ENCODE data around the gene CRYBA2. TPM values are rescaled to one million over a fixed set of nuclear protein-coding genes. Genes with fewer than 3 reads are reported as not detected.

CRYBA2 gene
- total RNA-seq, 2 donors from 2014 or later, result not detected

DNA sequence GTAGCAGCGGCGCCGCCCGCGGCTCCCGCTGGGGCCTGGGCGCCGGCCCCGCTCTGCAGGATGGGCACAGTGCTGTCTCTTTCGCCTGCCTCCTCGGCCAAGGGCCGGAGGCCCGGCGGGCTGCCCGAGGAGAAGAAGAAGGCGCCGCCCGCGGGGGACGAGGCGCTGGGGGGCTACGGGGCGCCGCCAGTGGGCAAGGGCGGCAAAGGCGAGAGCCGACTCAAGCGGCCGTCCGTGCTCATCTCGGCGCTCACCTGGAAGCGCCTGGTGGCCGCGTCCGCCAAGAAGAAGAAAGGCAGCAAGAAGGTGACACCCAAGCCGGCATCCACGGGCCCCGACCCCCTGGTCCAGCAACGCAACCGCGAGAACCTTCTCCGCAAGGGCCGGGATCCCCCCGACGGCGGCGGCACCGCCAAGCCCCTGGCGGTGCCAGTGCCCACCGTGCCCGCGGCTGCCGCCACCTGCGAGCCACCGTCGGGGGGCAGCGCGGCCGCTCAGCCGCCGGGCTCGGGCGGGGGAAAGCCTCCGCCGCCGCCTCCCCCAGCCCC lies 33.4 kb downstream of the CRYBA2 start:
- Mint-ChIP-seq H3K4me3 (peak overlapping the region; percentile 32 to 75), H3K36me3 (ENCODE audit: insufficient read depth in 2 of 2) (peaks cover 0 to 4% of the 10 kb centered on the region in 2 donors), H3K9me3 (no peaks in the 10 kb centered on the region), H3K27ac (no peak overlapping the region), H3K27me3 (ENCODE audit: low read depth) (peaks cover 85% of the 10 kb centered on the region), H3K4me1 (ENCODE audit: low read depth) (peaks cover 18% of the 10 kb centered on the region)
- ATAC-seq (replicated peaks in 1 of 2), result peak; percentile 10 to 18
- no peak for DNase-seq

DNA sequence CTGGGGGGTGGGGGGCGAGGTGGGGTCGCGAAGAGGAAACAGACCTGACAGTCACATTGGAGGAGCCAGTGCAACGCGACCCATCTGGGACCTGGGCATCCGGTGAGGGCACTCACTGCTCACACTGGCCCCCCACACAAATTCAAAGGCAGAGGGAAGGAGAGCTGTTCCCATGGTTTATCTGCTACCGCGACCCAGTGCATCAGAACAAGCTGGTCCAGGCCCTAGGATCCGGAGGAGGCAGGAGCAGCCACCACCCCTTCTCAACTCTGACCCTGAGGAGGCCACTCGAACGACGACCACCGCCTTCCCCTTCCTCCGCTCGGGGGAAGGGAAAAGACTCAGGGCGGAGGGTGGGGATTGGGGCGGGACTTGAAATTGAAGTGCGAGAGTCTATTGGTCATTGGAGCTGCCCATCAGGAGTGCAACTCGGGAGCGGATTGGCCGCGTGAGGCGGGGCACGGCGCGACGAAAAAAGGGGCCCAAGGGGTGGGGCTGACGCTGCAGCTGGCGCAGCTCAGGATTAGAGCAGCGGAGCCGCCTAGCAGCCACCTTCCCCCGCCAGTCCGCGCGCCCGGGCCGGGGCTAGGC lies 34.0 kb downstream of the CRYBA2 start, which contains the start of gene CDK5R2:
Gene CDK5R2 (plus strand): TSS at position 526 of the 591 bp plus-strand sequence. CDS start 155 bp downstream, outside the sequence.
- H3K27ac Mint-ChIP-seq, result no peak within 1 kb of the TSS
- DNase-seq, result peak; percentile 84 to 88
- peaks cover 84% of the 10 kb centered on the region for H3K27me3 Mint-ChIP-seq (ENCODE audit: low read depth)
- H3K4me1 Mint-ChIP-seq (ENCODE audit: low read depth), result peaks cover 18% of the 10 kb centered on the region
- no peaks in the 10 kb centered on the region for H3K9me3 Mint-ChIP-seq
- ATAC-seq (replicated peaks in 1 of 2), result peak; percentile 96 to 98
- H3K36me3 Mint-ChIP-seq (ENCODE audit: insufficient read depth in 2 of 2), result peaks cover 0 to 4% of the 10 kb centered on the region in 2 donors
- peak within 1 kb of the TSS; percentile 70 to 75 for H3K4me3 Mint-ChIP-seq

DNA sequence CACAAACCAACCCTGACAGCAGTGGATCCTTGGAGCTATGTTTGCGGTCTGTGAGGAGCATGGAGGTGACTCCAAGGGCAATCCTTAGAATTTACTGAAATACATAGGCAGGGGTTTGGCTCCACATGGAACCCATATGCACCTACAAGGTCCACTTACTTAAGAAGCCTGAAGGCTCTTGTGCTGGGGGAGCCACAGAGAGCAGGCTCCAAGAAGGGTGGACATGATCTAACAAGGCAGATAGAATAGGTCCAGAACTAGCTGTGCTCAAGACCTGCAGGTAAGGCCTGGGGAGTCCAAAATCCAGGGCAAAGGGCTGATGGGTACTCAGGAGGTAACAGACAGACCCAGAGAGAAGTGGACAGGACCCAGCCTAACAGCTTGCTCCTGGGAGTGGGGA lies 34.9 kb downstream of the CRYBA2 start:
- Mint-ChIP-seq H3K27me3 (ENCODE audit: low read depth) (peaks cover 75% of the 10 kb centered on the region), H3K4me1 (ENCODE audit: low read depth) (peaks cover 18% of the 10 kb centered on the region), H3K36me3 (ENCODE audit: insufficient read depth in 2 of 2) (peaks cover 0 to 4% of the 10 kb centered on the region in 2 donors), H3K9me3 (no peaks in the 10 kb centered on the region), H3K27ac (no peak overlapping the region), H3K4me3 (no peak overlapping the region)
- DNase-seq (no peak), ATAC-seq (replicated peaks in 1 of 2) (no peak)

GRCh38 chr2:218957671-218958070 lies 35.6 kb downstream of the CRYBA2 start:
- peaks cover 68% of the 10 kb centered on the region for H3K27me3 Mint-ChIP-seq (ENCODE audit: low read depth)
- H3K4me1 Mint-ChIP-seq (ENCODE audit: low read depth), result peaks cover 17% of the 10 kb centered on the region
- H3K9me3 Mint-ChIP-seq, result no peaks in the 10 kb centered on the region
- no peak overlapping the region for H3K4me3 Mint-ChIP-seq
- H3K36me3 Mint-ChIP-seq (ENCODE audit: insufficient read depth in 2 of 2), result peaks cover 0 to 4% of the 10 kb centered on the region in 2 donors
- no peak overlapping the region for H3K27ac Mint-ChIP-seq
- ATAC-seq (replicated peaks in 1 of 2) (no peak), DNase-seq (no peak)

DNA sequence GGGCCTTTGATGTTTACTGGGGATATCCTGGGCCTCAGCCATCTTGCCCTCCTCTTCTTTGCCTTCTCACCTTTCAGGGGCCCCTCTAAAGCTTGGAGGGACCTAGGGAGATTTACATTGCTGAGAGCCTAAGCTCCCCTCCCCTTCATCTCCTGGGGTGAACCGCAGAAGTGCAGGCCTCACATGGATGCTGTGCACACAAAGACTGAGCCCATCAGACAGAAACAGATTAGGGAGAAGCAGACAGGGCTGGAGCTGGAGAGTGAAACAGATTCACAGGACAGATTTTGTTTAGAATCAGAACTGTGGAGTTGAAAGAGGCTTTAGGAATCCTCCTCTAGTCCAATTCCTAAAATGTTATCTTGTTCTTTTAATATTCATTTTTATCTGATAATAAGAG lies 37.2 kb downstream of the CRYBA2 start:
- Mint-ChIP-seq H3K36me3 (ENCODE audit: insufficient read depth in 2 of 2) (peaks cover 0 to under 1% of the 10 kb centered on the region in 2 donors), H3K27ac (no peak overlapping the region), H3K27me3 (ENCODE audit: low read depth) (peaks cover 54% of the 10 kb centered on the region), H3K4me3 (no peak overlapping the region), H3K4me1 (ENCODE audit: low read depth) (peaks cover 7% of the 10 kb centered on the region), H3K9me3 (no peaks in the 10 kb centered on the region)
- DNase-seq (no peak), ATAC-seq (replicated peaks in 1 of 2) (no peak)

DNA sequence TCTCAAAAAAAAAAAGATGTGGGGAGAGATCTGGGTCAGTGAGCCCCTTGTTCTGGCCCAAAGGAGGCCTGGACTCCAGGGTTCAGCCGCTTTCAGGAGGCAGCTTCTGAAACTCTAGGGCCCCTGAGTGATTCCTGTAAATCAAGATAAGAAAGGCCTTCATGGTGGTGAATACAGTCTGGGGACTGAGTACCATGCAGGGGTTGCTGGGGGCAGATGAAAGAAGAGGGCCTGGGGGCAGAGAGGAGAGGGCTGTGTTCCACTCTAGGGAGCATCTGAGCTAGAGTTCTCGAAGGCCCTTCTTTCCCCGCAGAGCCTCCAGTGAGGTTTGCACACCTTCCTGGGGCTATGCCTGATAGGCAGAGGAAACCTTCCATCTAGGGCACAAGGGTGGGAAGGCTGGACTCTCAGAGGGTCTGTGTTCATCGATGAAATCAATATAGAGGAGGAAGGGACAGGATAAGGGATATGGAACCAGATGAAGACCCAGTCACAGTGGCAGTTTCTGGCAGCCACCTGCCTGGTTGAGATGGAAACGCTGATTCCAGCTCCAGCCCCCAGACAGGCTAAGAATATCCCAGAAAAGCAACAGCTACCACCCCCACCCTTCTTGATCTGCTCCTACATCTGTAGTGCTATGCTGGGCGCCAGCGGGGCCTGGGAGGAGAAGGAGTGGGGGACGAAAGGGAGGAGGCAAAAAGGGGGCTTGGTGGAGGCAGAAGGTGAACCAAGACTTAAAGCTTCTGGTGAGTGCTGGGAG lies 38.5 kb downstream of the CRYBA2 start:
- Mint-ChIP-seq H3K27me3 (ENCODE audit: low read depth) (peaks cover 51% of the 10 kb centered on the region), H3K27ac (no peak overlapping the region), H3K4me3 (no peak overlapping the region)

GRCh38 chr2:218953366-218953954 lies 39.8 kb downstream of the CRYBA2 start:
- ATAC-seq (replicated peaks in 1 of 2), result no peak
- no peaks in the 10 kb centered on the region for H3K4me1 Mint-ChIP-seq (ENCODE audit: low read depth)

More for the DNA sequence above, 38.5 kb downstream of the CRYBA2 start:
- peaks cover 4% of the 10 kb centered on the region for H3K4me1 Mint-ChIP-seq (ENCODE audit: low read depth)
- no peaks in the 10 kb centered on the region for H3K36me3 Mint-ChIP-seq (ENCODE audit: insufficient read depth in 2 of 2)
- no peak for ATAC-seq (replicated peaks in 1 of 2)
- no peaks in the 10 kb centered on the region for H3K9me3 Mint-ChIP-seq
- no peak for DNase-seq

DNA sequence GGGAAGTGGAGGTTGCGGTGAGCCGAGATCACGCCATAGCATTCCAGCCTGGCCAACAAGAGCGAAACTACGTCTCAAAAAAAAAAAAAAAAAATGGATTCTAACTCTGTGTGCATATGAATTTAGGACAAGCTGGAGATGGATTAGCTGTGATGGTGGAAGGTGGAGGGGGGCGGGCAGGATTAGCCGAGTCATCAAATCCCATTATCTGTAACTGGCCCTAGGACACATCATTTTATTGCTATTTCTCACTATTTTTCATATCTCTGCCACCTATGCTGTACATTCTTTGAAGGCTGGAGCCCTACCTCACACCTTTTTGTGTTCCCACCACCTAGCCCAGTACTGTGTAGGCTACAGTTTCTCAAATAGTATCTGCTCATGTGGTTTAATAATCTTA lies 41.1 kb downstream of the CRYBA2 start:
- H3K4me3 Mint-ChIP-seq, result no peak overlapping the region
- no peaks in the 10 kb centered on the region for H3K9me3 Mint-ChIP-seq
- no peaks in the 10 kb centered on the region for H3K4me1 Mint-ChIP-seq (ENCODE audit: low read depth)
- H3K27ac Mint-ChIP-seq, result no peak overlapping the region
- no peaks in the 10 kb centered on the region for H3K36me3 Mint-ChIP-seq (ENCODE audit: insufficient read depth in 2 of 2)
- ATAC-seq (replicated peaks in 1 of 2), result no peak
- no peak for DNase-seq
- H3K27me3 Mint-ChIP-seq (ENCODE audit: low read depth), result peaks cover 28% of the 10 kb centered on the region

More at GRCh38 chr2:218953366-218953954, 39.8 kb downstream of the CRYBA2 start:
- H3K4me3 Mint-ChIP-seq, result no peak overlapping the region
- H3K36me3 Mint-ChIP-seq (ENCODE audit: insufficient read depth in 2 of 2), result no peaks in the 10 kb centered on the region
- H3K27ac Mint-ChIP-seq, result no peak overlapping the region
- no peaks in the 10 kb centered on the region for H3K9me3 Mint-ChIP-seq
- peaks cover 41% of the 10 kb centered on the region for H3K27me3 Mint-ChIP-seq (ENCODE audit: low read depth)
- no peak for DNase-seq

GRCh38 chr2:218946621-218947020 lies 46.6 kb downstream of the CRYBA2 start:
- Mint-ChIP-seq H3K4me1 (ENCODE audit: low read depth) (no peaks in the 10 kb centered on the region), H3K36me3 (ENCODE audit: insufficient read depth in 2 of 2) (no peaks in the 10 kb centered on the region), H3K9me3 (no peaks in the 10 kb centered on the region), H3K27me3 (ENCODE audit: low read depth) (peaks cover 37% of the 10 kb centered on the region), H3K27ac (no peak overlapping the region), H3K4me3 (no peak overlapping the region)
- no peak for ATAC-seq (replicated peaks in 1 of 2)
- no peak for DNase-seq

DNA sequence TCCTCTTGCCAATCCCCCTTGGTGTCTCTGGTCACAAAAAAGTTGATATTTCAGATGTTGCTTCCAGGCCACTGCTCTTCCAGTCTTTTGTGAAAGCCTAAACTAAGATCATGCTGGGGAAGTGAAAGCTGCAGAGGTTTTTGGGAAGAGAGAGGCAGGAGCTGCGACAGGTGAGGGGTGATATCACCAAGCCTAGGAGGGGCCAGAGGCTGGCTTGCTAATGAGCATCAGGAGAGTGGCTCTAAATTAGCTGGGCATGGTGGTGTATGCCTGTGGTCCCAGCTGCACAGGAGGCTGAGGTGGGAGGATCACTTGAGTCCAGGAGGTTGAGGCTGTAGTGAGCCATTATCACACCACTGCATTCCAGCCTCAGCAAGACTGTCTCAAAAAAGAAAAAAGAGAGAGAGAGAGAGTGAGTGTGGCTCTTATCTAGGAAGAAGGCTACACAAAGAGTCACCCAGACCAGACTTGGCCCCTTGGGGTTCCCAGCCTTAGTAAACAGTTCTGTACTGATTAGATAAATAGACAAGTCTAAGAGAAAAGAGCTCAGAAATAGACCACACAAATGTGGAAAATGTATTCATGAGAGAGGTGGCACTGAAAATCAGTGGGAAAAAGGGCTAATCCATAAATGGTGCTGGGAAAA lies 48.3 kb downstream of the CRYBA2 start:
- Mint-ChIP-seq H3K4me3 (no peak overlapping the region), H3K9me3 (no peaks in the 10 kb centered on the region), H3K27ac (no peak overlapping the region), H3K27me3 (ENCODE audit: low read depth) (peaks cover 48% of the 10 kb centered on the region), H3K4me1 (ENCODE audit: low read depth) (no peaks in the 10 kb centered on the region), H3K36me3 (ENCODE audit: insufficient read depth in 2 of 2) (no peaks in the 10 kb centered on the region)
- no peak for ATAC-seq (replicated peaks in 1 of 2)
- no peak for DNase-seq

Measured in activated T-cell treated with anti-CD3 and anti-CD28 coated beads, Interleukin-2, amount 50 U/mL, for 72 hours (primary cell).